GM12878 (cell line): ENCODE results near the gene GLRX2. TPM values are rescaled to one million over a fixed set of nuclear protein-coding genes. Genes with fewer than 3 reads are reported as not detected.

Source experiments
- ATF7 ChIP-seq: fragments of 450-650 bp; IDR thresholded peaks from 2 replicates; pipeline ENCODE4 v1.6.1; 2016; ENCODE audit warnings: low read depth, mild to moderate bottlenecking
- EGR1 ChIP-seq, 2 experiments: IDR thresholded peaks; 1 replicate in 1 of 2; 2 replicates in 1 of 2; pipeline ENCODE4 v1.6.1; 2011 to 2012; ENCODE audit warnings: low read depth in 2 of 2, low read length in 2 of 2, borderline replicate concordance in 1 of 2, mild to moderate bottlenecking in 1 of 2, moderate library complexity in 1 of 2
- GATAD2B ChIP-seq: fragments of 450-650 bp; conservative IDR thresholded peaks from 2 replicates; pipeline ENCODE4 v1.6.1; 2017; ENCODE audit warnings: low read depth, mild to moderate bottlenecking, moderate library complexity
- IRF4 ChIP-seq: IDR thresholded peaks from 2 replicates; pipeline ENCODE4 v1.6.1; 2011; ENCODE audit warnings: low read depth, low read length
- JUND ChIP-seq: IDR thresholded peaks from 2 replicates; pipeline ENCODE4 v1.6.1; 2012; ENCODE audit warnings: low read depth, mild to moderate bottlenecking, low read length, improper control_type of control experiment, moderate library complexity
- MTA2 ChIP-seq: fragments of 450-650 bp; IDR thresholded peaks from 2 replicates; pipeline ENCODE4 v1.6.1; 2016; ENCODE audit warnings: low read depth, mild to moderate bottlenecking, moderate library complexity
- PAX5 ChIP-seq: IDR thresholded peaks from 2 replicates; pipeline ENCODE4 v1.6.1; 2011; ENCODE audit warnings: low read depth, low read length, borderline replicate concordance
- POLR2AphosphoS2 ChIP-seq: IDR thresholded peaks from 2 replicates; pipeline ENCODE4 v1.6.1; 2011; ENCODE audit warnings: low read depth, mild to moderate bottlenecking, low read length, improper control_type of control experiment, moderate library complexity
- RB1 ChIP-seq: fragments of 450-650 bp; formaldehyde crosslinking; IDR thresholded peaks from 2 replicates; pipeline ENCODE4 v1.6.1; 2017; ENCODE audit warnings: mild to moderate bottlenecking, borderline replicate concordance
- RELA ChIP-seq: fragments of 450-650 bp; IDR thresholded peaks from 2 replicates; pipeline ENCODE4 v1.8.0; 2014; ENCODE audit warnings: borderline replicate concordance; ENCODE audit not compliant: partially characterized antibody
- ZBED1 ChIP-seq: IDR thresholded peaks from 2 replicates; pipeline ENCODE4 v1.6.1; 2016; ENCODE audit warnings: borderline replicate concordance
- ZNF384 ChIP-seq: IDR thresholded peaks from 2 replicates; pipeline ENCODE4 v1.6.1; 2012; ENCODE audit warnings: low read depth, mild to moderate bottlenecking, low read length, improper control_type of control experiment, borderline replicate concordance
- polyA plus RNA-seq, 11 experiments: library from polyadenylated mRNA; depleted of rRNA in 4 of 11; unstranded in 6 of 11; stranded (reverse) in 5 of 11; fragments of >200 nt; fragmentation: Nextera tagmentation in 4 of 11; fragmentation: Illumina TruSeq in 1 of 11; extraction: Ambion mirVana in 4 of 11; extraction: Trizol in 1 of 11; gene quantifications; 1 replicate in 1 of 11; 2 replicates in 10 of 11; pipeline versions ENCODE4 v1.2.1 to v1.2.3, GENCODE V29; 2011 to 2016; ENCODE audit warnings: inconsistent platforms in 2 of 11, missing spikeins in 2 of 11, low read depth in 1 of 11
- total RNA-seq, 4 experiments: library from RNA; depleted of rRNA in 3 of 4; stranded (reverse); fragments of >200 nt in 3 of 4; fragmentation: Illumina TruSeq in 1 of 4; extraction: Trizol in 1 of 4; gene quantifications; 2 replicates each; pipeline versions ENCODE4 v1.2.1 to v1.2.3, GENCODE V29; 2013 to 2021
- TF ChIP-seq, protein P1 (sequence below): fragments of 450-650 bp; IDR thresholded peaks from 2 replicates; pipeline ENCODE4 v1.6.1; 2017; ENCODE audit warnings: mild to moderate bottlenecking, moderate library complexity
- TF ChIP-seq, protein P2 (sequence below): fragments of 450-650 bp; IDR thresholded peaks from 2 replicates; pipeline ENCODE4 v1.6.1; 2016; ENCODE audit warnings: mild to moderate bottlenecking
- TF ChIP-seq, protein P3 (sequence below): IDR thresholded peaks from 2 replicates; pipeline ENCODE4 v1.6.1; 2012; ENCODE audit warnings: low read depth, low read length, improper control_type of control experiment
- TF ChIP-seq, protein P4 (sequence below): fragments of 450-650 bp; IDR thresholded peaks from 2 replicates; pipeline ENCODE4 v1.6.1; 2018; ENCODE audit warnings: borderline replicate concordance, mild to moderate bottlenecking; ENCODE audit not compliant: partially characterized antibody

The GLRX2 gene
- total and polyA plus RNA-seq, 10 of the 15 experiments (the other 5 are each of a cell fraction or from before 2014, with no cell fraction given): 5.5 to 67.6 (median 16.6) TPM

DNA sequence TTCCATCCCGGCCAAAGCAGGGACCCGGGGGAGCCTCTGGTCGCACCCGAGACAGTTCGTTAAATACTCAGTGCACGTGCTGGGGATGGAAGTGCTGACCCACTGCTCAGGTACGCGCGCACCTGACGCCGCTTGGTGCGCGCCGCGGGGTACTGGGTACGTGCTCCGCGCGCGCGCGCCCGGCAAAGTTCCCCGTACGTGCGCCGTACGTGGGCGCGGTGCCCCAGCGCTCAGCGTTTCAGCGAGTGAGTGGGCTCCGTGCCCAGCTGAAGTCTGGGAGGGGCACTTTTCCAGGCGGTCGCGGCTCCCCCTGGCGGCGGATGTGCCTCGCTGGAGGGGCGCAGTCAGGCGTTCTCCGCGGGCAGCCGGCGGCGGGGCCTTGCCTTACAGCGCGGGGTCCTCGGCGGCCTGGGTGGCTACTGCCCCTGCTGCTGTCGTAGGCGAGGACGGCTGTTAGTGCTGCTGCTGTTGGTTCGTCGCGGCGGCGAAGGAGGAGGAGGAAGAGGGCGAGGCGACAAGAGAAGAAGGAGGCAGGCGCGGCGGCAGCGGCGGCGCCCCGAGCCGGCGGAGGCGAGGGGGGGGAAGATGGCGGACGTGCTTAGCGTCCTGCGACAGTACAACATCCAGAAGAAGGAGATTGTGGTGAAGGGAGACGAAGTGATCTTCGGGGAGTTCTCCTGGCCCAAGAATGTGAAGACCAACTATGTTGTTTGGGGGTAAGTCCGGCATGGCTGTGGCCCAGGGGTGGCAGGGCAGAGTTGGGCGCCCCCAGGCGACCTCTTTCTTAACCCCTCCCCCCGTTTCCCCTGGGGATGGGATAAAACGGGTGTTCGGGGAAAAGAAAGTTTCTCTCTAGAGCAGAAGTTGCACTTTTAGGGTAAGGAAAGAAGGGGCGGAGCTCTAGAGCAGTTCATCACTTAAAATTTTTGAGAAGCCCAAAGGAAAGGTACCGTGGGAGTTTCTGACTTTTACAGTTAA is 16.7 kb upstream of the GLRX2 start, which contains the start of gene CDC73 (continued):
- peak; percentile 50; the same call in 1 of the 2 replicates for TF ChIP-seq RB1
- TF ChIP-seq, protein P1, sequence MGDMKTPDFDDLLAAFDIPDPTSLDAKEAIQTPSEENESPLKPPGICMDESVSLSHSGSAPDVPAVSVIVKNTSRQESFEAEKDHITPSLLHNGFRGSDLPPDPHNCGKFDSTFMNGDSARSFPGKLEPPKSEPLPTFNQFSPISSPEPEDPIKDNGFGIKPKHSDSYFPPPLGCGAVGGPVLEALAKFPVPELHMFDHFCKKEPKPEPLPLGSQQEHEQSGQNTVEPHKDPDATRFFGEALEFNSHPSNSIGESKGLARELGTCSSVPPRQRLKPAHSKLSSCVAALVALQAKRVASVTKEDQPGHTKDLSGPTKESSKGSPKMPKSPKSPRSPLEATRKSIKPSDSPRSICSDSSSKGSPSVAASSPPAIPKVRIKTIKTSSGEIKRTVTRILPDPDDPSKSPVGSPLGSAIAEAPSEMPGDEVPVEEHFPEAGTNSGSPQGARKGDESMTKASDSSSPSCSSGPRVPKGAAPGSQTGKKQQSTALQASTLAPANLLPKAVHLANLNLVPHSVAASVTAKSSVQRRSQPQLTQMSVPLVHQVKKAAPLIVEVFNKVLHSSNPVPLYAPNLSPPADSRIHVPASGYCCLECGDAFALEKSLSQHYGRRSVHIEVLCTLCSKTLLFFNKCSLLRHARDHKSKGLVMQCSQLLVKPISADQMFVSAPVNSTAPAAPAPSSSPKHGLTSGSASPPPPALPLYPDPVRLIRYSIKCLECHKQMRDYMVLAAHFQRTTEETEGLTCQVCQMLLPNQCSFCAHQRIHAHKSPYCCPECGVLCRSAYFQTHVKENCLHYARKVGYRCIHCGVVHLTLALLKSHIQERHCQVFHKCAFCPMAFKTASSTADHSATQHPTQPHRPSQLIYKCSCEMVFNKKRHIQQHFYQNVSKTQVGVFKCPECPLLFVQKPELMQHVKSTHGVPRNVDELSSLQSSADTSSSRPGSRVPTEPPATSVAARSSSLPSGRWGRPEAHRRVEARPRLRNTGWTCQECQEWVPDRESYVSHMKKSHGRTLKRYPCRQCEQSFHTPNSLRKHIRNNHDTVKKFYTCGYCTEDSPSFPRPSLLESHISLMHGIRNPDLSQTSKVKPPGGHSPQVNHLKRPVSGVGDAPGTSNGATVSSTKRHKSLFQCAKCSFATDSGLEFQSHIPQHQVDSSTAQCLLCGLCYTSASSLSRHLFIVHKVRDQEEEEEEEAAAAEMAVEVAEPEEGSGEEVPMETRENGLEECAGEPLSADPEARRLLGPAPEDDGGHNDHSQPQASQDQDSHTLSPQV: peak; percentile 95
- no peak for TF ChIP-seq MTA2
- peak; percentile 72; the same call in 1 of the 2 replicates for TF ChIP-seq POLR2AphosphoS2
- TF ChIP-seq EGR1 (IDR thresholded peaks at IDR 0.05; ENCODE audit: borderline replicate concordance in 1 of 2, low read depth in 2 of 2, low read length in 2 of 2): peak; percentile 93 to 95
- TF ChIP-seq, protein P2, sequence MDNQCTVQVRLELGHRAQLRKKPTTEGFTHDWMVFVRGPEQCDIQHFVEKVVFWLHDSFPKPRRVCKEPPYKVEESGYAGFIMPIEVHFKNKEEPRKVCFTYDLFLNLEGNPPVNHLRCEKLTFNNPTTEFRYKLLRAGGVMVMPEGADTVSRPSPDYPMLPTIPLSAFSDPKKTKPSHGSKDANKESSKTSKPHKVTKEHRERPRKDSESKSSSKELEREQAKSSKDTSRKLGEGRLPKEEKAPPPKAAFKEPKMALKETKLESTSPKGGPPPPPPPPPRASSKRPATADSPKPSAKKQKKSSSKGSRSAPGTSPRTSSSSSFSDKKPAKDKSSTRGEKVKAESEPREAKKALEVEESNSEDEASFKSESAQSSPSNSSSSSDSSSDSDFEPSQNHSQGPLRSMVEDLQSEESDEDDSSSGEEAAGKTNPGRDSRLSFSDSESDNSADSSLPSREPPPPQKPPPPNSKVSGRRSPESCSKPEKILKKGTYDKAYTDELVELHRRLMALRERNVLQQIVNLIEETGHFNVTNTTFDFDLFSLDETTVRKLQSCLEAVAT: peak; percentile 64; the same call in 1 of the 2 replicates
- 0 out of 2 replicates have a peak, but pooled peaks have one; percentile 11 for TF ChIP-seq IRF4
- TF ChIP-seq ZBED1: peak; percentile 62; the same call in 1 of the 2 replicates
- TF ChIP-seq PAX5: peak; percentile 52; the same call in 1 of the 2 replicates
- TF ChIP-seq RELA: peak; percentile 47
- TF ChIP-seq, protein P3, sequence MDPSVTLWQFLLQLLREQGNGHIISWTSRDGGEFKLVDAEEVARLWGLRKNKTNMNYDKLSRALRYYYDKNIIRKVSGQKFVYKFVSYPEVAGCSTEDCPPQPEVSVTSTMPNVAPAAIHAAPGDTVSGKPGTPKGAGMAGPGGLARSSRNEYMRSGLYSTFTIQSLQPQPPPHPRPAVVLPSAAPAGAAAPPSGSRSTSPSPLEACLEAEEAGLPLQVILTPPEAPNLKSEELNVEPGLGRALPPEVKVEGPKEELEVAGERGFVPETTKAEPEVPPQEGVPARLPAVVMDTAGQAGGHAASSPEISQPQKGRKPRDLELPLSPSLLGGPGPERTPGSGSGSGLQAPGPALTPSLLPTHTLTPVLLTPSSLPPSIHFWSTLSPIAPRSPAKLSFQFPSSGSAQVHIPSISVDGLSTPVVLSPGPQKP: no peak; the same call in 1 of the 2 replicates
- TF ChIP-seq, protein P4, sequence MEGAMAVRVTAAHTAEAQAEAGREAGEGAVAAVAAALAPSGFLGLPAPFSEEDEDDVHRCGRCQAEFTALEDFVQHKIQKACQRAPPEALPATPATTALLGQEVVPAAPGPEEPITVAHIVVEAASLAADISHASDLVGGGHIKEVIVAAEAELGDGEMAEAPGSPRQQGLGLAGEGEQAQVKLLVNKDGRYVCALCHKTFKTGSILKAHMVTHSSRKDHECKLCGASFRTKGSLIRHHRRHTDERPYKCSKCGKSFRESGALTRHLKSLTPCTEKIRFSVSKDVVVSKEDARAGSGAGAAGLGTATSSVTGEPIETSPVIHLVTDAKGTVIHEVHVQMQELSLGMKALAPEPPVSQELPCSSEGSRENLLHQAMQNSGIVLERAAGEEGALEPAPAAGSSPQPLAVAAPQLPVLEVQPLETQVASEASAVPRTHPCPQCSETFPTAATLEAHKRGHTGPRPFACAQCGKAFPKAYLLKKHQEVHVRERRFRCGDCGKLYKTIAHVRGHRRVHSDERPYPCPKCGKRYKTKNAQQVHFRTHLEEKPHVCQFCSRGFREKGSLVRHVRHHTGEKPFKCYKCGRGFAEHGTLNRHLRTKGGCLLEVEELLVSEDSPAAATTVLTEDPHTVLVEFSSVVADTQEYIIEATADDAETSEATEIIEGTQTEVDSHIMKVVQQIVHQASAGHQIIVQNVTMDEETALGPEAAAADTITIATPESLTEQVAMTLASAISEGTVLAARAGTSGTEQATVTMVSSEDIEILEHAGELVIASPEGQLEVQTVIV: no peak
- no peak for TF ChIP-seq ZNF384
- TF ChIP-seq GATAD2B: peak; percentile 91; the same call in 1 of the 2 replicates
- no peak for TF ChIP-seq JUND
- TF ChIP-seq ATF7: no peak
